Hepatocyte (in vitro differentiated cells): ENCODE measurements around the gene HLX. TPM values are rescaled to one million over a fixed set of nuclear protein-coding genes. Genes with fewer than 3 reads are reported as not detected.

Experiments
- DNase-seq: peaks from one replicate; pipeline ENCODE4 v3.0.0-alpha.2; 2016; ENCODE audit warnings: low spot score
- H2AFZ ChIP-seq: fragments of 200-600 bp; sonication (generic); 2 replicates; pipeline ENCODE4 v1.6.0; 2016; ENCODE audit warnings: antibody characterized with exemption, mild to moderate bottlenecking
- H3K27ac ChIP-seq: fragments of 200-600 bp; sonication (generic); 2 replicates; pipeline ENCODE4 v1.5.1; 2016; ENCODE audit warnings: mild to moderate bottlenecking
- H3K27me3 ChIP-seq: fragments of 200-600 bp; sonication (generic); 2 replicates; pipeline ENCODE4 v1.6.1; 2016
- H3K36me3 ChIP-seq: fragments of 200-600 bp; sonication (generic); replicated peaks from 2 replicates; pipeline ENCODE4 v1.5.1; 2016; ENCODE audit warnings: low read depth; ENCODE audit not compliant: insufficient read depth
- H3K4me1 ChIP-seq: fragments of 200-600 bp; sonication (generic); 2 replicates; pipeline ENCODE4 v1.5.1; 2016; ENCODE audit warnings: mild to moderate bottlenecking, moderate library complexity; ENCODE audit not compliant: insufficient read depth
- H3K4me2 ChIP-seq: fragments of 200-600 bp; sonication (generic); 2 replicates; pipeline ENCODE4 v1.6.0; 2016
- H3K4me3 ChIP-seq: fragments of 200-600 bp; sonication (generic); 2 replicates; pipeline ENCODE4 v1.5.1; 2016; ENCODE audit warnings: mild to moderate bottlenecking
- H3K79me2 ChIP-seq: fragments of 200-600 bp; sonication (generic); 2 replicates; pipeline ENCODE4 v1.6.0; 2017; ENCODE audit warnings: mild to moderate bottlenecking
- H3K9me2 ChIP-seq: fragments of 200-600 bp; sonication (generic); replicated peaks from 2 replicates; pipeline ENCODE4 v1.6.0; 2017; ENCODE audit warnings: mild to moderate bottlenecking; ENCODE audit not compliant: insufficient read depth
- H3K9me3 ChIP-seq: fragments of 200-600 bp; sonication (generic); 2 replicates; pipeline ENCODE4 v1.5.1; 2016; ENCODE audit warnings: low read depth, mild to moderate bottlenecking
- H4K20me1 ChIP-seq: fragments of 200-600 bp; sonication (generic); 2 replicates; pipeline ENCODE4 v1.6.0; 2016; ENCODE audit warnings: mild to moderate bottlenecking; ENCODE audit not compliant: insufficient read depth, poor library complexity, severe bottlenecking
- CTCF ChIP-seq: fragments of 200-600 bp; sonication (generic); IDR thresholded peaks from 2 replicates; pipeline ENCODE4 v1.5.1; 2016; ENCODE audit warnings: antibody characterized with exemption, mild to moderate bottlenecking; ENCODE audit not compliant: poor library complexity
- EZH2 ChIP-seq: fragments of 200-600 bp; sonication (generic); IDR thresholded peaks from 2 replicates; pipeline ENCODE4 v1.6.1; 2016; ENCODE audit warnings: antibody characterized with exemption, mild to moderate bottlenecking, borderline replicate concordance
- EZH2phosphoT487 ChIP-seq: fragments of 200-600 bp; sonication (generic); IDR thresholded peaks from one replicate; pipeline ENCODE4 v1.6.1; 2018; ENCODE audit warnings: antibody characterized with exemption, mild to moderate bottlenecking, low read depth, moderate library complexity; ENCODE audit not compliant: unreplicated experiment, severe bottlenecking
- WGBS: methylation state at CpG from one replicate; pipeline ENCODE4 v1.1.6; 2016; ENCODE audit warnings: low lambda C conversion rate; ENCODE audit errors: missing lambda C conversion rate; 5-methylcytosine and 5-hydroxymethylcytosine counted together
- polyA plus RNA-seq: library from polyadenylated mRNA; unstranded; fragments of >200 nt; fragmentation: Nextera tagmentation; extraction: Ambion mirVana; gene quantifications from 2 replicates; pipeline ENCODE4 v1.2.1, GENCODE V29; 2016
- total RNA-seq: library from RNA; depleted of rRNA; stranded (reverse); fragments of >200 nt; gene quantifications from 2 replicates; pipeline ENCODE4 v1.2.3, GENCODE V29; 2014

HLX gene
- total and polyA plus RNA-seq, 2 experiments from 2014 or later = 1.4 to 6.1 TPM

- no peak overlapping the region for H2AFZ ChIP-seq
- TF ChIP-seq EZH2phosphoT487 = peak; percentile 21
- no peak for TF ChIP-seq CTCF
- peak; percentile 82 for TF ChIP-seq EZH2
- H3K4me1 ChIP-seq = peaks cover 11% of the 10 kb centered on the region
- H4K20me1 ChIP-seq = no peaks in the 10 kb centered on the region
- H3K4me2 ChIP-seq = no peak overlapping the region
- H3K4me3 ChIP-seq = no peak overlapping the region
- H3K79me2 ChIP-seq = no peaks in the 10 kb centered on the region
- DNase-seq = no peak
- H3K27ac ChIP-seq = no peak overlapping the region
- peaks cover 100% of the 10 kb centered on the region for H3K27me3 ChIP-seq
- H3K9me2 ChIP-seq = no peaks in the 10 kb centered on the region
- WGBS = 32% methylated on average over 26 of the region's 26 CpGs
- no peaks in the 10 kb centered on the region for H3K9me3 ChIP-seq
- no peaks in the 10 kb centered on the region for H3K36me3 ChIP-seq
These were observed 7.4 kb downstream of the HLX start for GRCh38 chr1:220886470-220887201.

GRCh38 chr1:220887202-220887519, 7.9 kb downstream of the HLX start:
- H3K27ac ChIP-seq = no peak overlapping the region
- no peaks in the 10 kb centered on the region for H4K20me1 ChIP-seq
- H3K4me1 ChIP-seq = peaks cover 10% of the 10 kb centered on the region
- no peak overlapping the region for H2AFZ ChIP-seq
- no peaks in the 10 kb centered on the region for H3K9me3 ChIP-seq
- H3K79me2 ChIP-seq = no peaks in the 10 kb centered on the region
- H3K27me3 ChIP-seq = peaks cover 100% of the 10 kb centered on the region
- H3K36me3 ChIP-seq = no peaks in the 10 kb centered on the region
- no peak overlapping the region for H3K4me3 ChIP-seq
- WGBS = 6% methylated on average over 10 of the region's 11 CpGs
- no peaks in the 10 kb centered on the region for H3K9me2 ChIP-seq
- peak; percentile 75 for TF ChIP-seq EZH2
- no peak for TF ChIP-seq CTCF
- no peak for TF ChIP-seq EZH2phosphoT487
- DNase-seq = no peak
- peak overlapping the region; percentile 75 for H3K4me2 ChIP-seq

GRCh38 chr1:220887520-220888416, 8.5 kb downstream of the HLX start:
- peak overlapping the region; percentile 40 for H2AFZ ChIP-seq
- peaks cover 100% of the 10 kb centered on the region for H3K27me3 ChIP-seq
- no peak overlapping the region for H3K4me3 ChIP-seq
- H3K9me3 ChIP-seq = no peaks in the 10 kb centered on the region
- H3K9me2 ChIP-seq = no peaks in the 10 kb centered on the region
- H4K20me1 ChIP-seq = no peaks in the 10 kb centered on the region
- no peaks in the 10 kb centered on the region for H3K79me2 ChIP-seq
- WGBS = 2% methylated on average over 48 of the region's 48 CpGs
- TF ChIP-seq EZH2phosphoT487 = peak; percentile 76
- TF ChIP-seq EZH2 = peak; percentile 32
- TF ChIP-seq CTCF = no peak
- peak; percentile 36 for DNase-seq
- H3K27ac ChIP-seq = no peak overlapping the region
- H3K4me1 ChIP-seq = peaks cover 7% of the 10 kb centered on the region
- H3K36me3 ChIP-seq = no peaks in the 10 kb centered on the region
- H3K4me2 ChIP-seq = peak overlapping the region; percentile 75
